ENCODE data around the gene SPON1. TPM values are rescaled to one million over a fixed set of nuclear protein-coding genes. Genes with fewer than 3 reads are reported as not detected.
"Not testable (repeated sequence)": the region's sequence is repeated elsewhere in the genome, so short reads cannot be mapped to it uniquely, and the experiment has no call there.

The SPON1 gene
- total RNA-seq, 1 experiment from 2014 or later, result 6.4 TPM

DNA sequence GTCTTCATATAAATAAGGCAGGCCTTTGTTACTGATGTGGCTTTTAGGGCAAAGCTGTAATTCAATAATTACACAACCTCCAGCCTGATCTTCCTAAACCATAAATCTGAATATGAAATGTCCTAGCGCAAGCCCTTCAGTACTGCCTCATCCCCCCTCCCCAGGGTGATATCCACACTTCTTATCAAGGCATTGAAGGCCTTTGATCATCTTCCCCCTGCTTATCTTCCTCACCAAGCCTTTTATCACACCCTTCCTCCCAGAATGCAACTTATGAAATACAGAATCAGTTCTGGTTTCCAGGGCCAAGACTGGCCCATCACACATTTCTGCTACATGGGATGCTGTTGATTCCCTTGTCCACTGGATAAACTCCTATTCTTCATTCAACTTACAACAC, 12.1 kb downstream of the SPON1 start (continued):
- TF ChIP-seq FOXP4 (CRISPR knock-in tag; IDR thresholded peaks at IDR 0.05) (no peak), ARID4B (CRISPR knock-in tag; IDR thresholded peaks at IDR 0.05; ENCODE audit: borderline replicate concordance) (no peak)

DNA sequence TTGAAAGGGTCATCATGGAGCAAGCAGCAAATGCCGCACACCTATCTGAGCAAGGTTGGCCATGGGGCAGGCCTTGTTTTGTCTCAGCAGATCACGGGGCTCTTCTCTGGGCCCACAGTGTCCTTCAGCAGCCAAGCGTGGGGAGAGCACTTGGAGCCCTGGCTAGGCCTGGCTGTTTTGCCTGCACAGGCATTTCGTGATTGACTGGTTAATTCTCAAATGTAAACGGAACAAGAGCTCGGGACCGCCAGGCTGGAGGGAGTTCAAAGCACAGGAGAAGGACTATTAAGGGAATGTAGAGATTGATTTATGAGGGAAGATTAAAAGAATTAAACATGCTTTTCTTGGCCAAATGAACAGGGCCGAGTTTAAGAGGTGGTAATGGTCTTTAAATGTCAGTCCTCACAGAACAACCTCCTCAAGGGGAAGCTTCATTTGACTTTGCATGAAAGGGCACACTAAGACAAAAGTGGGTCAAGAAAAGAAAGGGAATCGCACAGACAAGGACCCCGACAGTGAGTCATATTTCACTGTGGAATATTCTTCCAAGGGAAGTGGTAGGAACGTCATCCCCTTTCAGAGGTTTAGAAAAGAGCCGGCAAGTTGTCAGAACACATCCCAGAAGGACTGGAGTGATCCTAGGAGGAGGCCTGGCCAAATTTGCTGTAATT, 20.7 kb downstream of the SPON1 start:
- no peaks in the 10 kb centered on the region for H3K36me3 Mint-ChIP-seq
- no peak for ATAC-seq
- H3K9me3 Mint-ChIP-seq, result peaks cover 6% of the 10 kb centered on the region
- ChIA-PET CTCF (no interaction called here), POLR2A (no interaction called here)
- H3K27ac Mint-ChIP-seq, result no peak overlapping the region
- DNase-seq (ENCODE audit: low spot score), result no peak
- no peaks in the 10 kb centered on the region for H3K4me1 Mint-ChIP-seq
- TF ChIP-seq GTF2I (CRISPR knock-in tag; conservative IDR thresholded peaks at IDR 0.05), result no peak
- no peak for TF ChIP-seq PRRX2 (CRISPR knock-in tag; IDR thresholded peaks at IDR 0.05)
- no peak for TF ChIP-seq ETV6 (CRISPR knock-in tag; IDR thresholded peaks at IDR 0.05)
- H3K27me3 Mint-ChIP-seq (ENCODE audit: low read depth), result no peaks in the 10 kb centered on the region
- no peak overlapping the region for H3K4me3 Mint-ChIP-seq

DNA sequence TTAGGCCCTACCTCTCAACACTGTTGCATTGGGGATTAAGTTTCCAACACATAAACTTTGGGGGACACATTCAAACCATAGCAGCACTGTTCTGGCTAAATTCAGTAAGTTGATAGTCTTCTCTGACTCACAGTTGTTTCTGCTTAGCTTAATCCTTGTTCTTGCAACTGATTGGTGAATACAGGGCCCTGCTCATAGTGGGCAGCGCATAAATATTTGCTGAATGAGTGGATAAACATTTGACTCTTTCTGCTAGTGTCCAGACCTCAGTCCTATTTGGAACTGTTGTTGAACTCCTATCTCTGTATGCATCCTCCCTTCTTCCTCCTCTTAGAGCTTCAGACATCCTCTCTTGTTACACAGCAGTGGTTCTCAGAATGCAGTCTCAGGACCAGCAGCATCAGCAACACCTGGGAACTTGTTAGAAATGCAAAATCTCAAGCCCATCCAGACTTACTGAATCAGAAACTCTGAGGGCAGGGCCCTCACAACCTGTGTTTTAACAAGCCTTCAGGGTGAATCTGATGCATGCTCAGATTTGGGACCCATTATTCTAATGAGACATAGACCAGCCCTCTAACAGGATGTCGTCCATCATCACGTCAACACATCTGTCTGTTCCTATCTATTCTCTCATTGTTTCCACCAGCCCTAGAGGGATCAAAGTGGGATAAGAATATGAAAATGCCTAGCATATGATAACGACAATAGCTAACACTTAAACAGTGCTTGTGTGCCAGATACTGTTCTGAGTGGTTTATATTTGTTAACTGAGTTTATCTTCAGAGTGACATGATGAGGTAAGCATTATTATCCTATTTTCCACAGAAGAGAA, 22.3 kb downstream of the SPON1 start:
- TF ChIP-seq EMX1 (CRISPR knock-in tag; IDR thresholded peaks at IDR 0.05) (no peak), ZNF423 (CRISPR knock-in tag; IDR thresholded peaks at IDR 0.05) (no peak), OVOL2 (CRISPR knock-in tag; IDR thresholded peaks at IDR 0.05; ENCODE audit: borderline replicate concordance) (no peak), GRHL2 (CRISPR knock-in tag; IDR thresholded peaks at IDR 0.05; ENCODE audit: insufficient replicate concordance, severe bottlenecking) (no peak), CREB1 (CRISPR knock-in tag; IDR thresholded peaks at IDR 0.05) (no peak)
- TF ChIP-seq, protein P1, sequence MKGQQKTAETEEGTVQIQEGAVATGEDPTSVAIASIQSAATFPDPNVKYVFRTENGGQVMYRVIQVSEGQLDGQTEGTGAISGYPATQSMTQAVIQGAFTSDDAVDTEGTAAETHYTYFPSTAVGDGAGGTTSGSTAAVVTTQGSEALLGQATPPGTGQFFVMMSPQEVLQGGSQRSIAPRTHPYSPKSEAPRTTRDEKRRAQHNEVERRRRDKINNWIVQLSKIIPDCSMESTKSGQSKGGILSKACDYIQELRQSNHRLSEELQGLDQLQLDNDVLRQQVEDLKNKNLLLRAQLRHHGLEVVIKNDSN (CRISPR knock-in tag; IDR thresholded peaks at IDR 0.05), result no peak
- TF ChIP-seq, protein P2, sequence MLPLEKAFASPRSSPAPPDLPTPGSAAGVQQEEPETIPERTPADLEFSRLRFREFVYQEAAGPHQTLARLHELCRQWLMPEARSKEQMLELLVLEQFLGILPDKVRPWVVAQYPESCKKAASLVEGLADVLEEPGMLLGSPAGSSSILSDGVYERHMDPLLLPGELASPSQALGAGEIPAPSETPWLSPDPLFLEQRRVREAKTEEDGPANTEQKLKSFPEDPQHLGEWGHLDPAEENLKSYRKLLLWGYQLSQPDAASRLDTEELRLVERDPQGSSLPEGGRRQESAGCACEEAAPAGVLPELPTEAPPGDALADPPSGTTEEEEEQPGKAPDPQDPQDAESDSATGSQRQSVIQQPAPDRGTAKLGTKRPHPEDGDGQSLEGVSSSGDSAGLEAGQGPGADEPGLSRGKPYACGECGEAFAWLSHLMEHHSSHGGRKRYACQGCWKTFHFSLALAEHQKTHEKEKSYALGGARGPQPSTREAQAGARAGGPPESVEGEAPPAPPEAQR (CRISPR knock-in tag; IDR thresholded peaks at IDR 0.05), result no peak
- TF ChIP-seq, protein P3, sequence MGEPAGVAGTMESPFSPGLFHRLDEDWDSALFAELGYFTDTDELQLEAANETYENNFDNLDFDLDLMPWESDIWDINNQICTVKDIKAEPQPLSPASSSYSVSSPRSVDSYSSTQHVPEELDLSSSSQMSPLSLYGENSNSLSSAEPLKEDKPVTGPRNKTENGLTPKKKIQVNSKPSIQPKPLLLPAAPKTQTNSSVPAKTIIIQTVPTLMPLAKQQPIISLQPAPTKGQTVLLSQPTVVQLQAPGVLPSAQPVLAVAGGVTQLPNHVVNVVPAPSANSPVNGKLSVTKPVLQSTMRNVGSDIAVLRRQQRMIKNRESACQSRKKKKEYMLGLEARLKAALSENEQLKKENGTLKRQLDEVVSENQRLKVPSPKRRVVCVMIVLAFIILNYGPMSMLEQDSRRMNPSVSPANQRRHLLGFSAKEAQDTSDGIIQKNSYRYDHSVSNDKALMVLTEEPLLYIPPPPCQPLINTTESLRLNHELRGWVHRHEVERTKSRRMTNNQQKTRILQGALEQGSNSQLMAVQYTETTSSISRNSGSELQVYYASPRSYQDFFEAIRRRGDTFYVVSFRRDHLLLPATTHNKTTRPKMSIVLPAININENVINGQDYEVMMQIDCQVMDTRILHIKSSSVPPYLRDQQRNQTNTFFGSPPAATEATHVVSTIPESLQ (CRISPR knock-in tag; IDR thresholded peaks at IDR 0.05), result no peak

GRCh38 chr11:13986695-13987094, 24.2 kb downstream of the SPON1 start:
- H3K36me3 Mint-ChIP-seq; CTCF ChIA-PET; H3K27ac Mint-ChIP-seq; H3K27me3 Mint-ChIP-seq (ENCODE audit: low read depth); H3K9me3 Mint-ChIP-seq; POLR2A ChIA-PET; DNase-seq (ENCODE audit: low spot score); ATAC-seq; H3K4me3 Mint-ChIP-seq; H3K4me1 Mint-ChIP-seq: not testable (repeated sequence)

More for the DNA sequence above, 22.3 kb downstream of the SPON1 start:
- no peaks in the 10 kb centered on the region for H3K4me1 Mint-ChIP-seq
- DNase-seq (ENCODE audit: low spot score), result no peak
- H3K36me3 Mint-ChIP-seq, result no peaks in the 10 kb centered on the region
- no peak for ATAC-seq
- peaks cover 6% of the 10 kb centered on the region for H3K9me3 Mint-ChIP-seq
- POLR2A ChIA-PET, result no interaction called here
- H3K27ac Mint-ChIP-seq, result no peak overlapping the region
- no peaks in the 10 kb centered on the region; the same call in 1 of the 2 replicates for H3K27me3 Mint-ChIP-seq (ENCODE audit: low read depth)
- H3K4me3 Mint-ChIP-seq, result no peak overlapping the region
- CTCF ChIA-PET, result no interaction called here

- CTCF ChIA-PET; H3K36me3 Mint-ChIP-seq; ATAC-seq; H3K4me1 Mint-ChIP-seq; H3K9me3 Mint-ChIP-seq; DNase-seq (ENCODE audit: low spot score); H3K27ac Mint-ChIP-seq; H3K4me3 Mint-ChIP-seq; POLR2A ChIA-PET; H3K27me3 Mint-ChIP-seq (ENCODE audit: low read depth): not testable (repeated sequence)
These were observed 29.8 kb downstream of the SPON1 start for GRCh38 chr11:13992158-13992856.
